ENCODE measurements around the gene WNT11.

DNA sequence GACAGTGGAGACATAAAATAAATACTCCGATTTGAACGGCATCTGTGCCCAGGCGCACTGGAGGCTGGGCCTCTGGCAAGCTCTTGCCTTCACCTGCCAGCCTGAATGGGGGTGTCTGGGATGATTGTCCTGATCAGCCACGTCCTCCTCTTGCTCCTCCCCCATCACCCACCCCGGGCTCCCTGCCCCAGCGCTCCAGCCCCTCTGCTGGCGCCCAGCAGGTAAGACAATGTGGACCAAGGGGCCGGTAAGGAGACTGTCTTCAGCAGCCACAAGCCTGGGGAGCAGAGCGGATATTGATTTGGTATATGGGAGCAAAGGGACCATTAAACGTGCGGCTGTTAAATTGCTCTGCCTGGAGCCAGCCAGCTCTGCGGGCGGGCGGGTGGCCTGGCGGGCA lies 24.9 kb downstream of the WNT11 start:
- TF ChIP-seq, protein P1, sequence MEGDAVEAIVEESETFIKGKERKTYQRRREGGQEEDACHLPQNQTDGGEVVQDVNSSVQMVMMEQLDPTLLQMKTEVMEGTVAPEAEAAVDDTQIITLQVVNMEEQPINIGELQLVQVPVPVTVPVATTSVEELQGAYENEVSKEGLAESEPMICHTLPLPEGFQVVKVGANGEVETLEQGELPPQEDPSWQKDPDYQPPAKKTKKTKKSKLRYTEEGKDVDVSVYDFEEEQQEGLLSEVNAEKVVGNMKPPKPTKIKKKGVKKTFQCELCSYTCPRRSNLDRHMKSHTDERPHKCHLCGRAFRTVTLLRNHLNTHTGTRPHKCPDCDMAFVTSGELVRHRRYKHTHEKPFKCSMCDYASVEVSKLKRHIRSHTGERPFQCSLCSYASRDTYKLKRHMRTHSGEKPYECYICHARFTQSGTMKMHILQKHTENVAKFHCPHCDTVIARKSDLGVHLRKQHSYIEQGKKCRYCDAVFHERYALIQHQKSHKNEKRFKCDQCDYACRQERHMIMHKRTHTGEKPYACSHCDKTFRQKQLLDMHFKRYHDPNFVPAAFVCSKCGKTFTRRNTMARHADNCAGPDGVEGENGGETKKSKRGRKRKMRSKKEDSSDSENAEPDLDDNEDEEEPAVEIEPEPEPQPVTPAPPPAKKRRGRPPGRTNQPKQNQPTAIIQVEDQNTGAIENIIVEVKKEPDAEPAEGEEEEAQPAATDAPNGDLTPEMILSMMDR (IDR thresholded peaks at IDR 0.05; ENCODE audit: low read depth, low read length, poor library complexity, severe bottlenecking), result no peak
- no peak for TF ChIP-seq EZH2phosphoT487 (IDR thresholded peaks at IDR 0.05; ENCODE audit: borderline replicate concordance, low read length)

All from DOHH2 (cell line).